Skeletal muscle cell (primary cell): ENCODE measurements around the gene NOTO.
"Not testable (repeated sequence)": the region's sequence is repeated elsewhere in the genome, so short reads cannot be mapped to it uniquely, and the experiment has no call there.

Experiments used
- DNase-seq: peaks from one replicate; pipeline ENCODE4 v3.0.0-alpha.2; 2010; ENCODE audit warnings: low read depth
- H3K4me3 ChIP-seq: 2 replicates; pipeline ENCODE4 v1.5.1; 2011; ENCODE audit warnings: low read depth, mild to moderate bottlenecking, control low read depth, low read length, moderate library complexity

NOTO gene

DNA sequence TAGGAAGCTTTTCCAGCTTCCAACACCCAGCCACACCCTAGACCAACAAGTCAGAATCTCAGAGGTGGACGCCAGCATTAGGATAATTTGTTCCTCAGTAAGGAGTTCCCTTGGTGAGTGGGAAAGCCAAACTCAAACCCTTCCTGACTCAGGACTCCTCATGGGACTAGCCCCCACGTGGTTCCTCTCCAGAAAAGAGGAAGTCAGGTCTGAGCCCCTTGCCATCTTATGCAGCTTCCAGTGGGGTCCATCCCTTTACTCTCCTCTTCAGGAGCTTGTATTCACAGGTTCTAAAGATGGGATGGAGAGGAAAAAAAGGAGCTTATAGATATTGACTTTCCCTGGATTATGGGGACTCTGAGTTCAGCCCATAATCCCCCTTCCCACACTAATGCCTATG, 14.8 kb upstream of the NOTO start:
- DNase-seq: no peak

DNA sequence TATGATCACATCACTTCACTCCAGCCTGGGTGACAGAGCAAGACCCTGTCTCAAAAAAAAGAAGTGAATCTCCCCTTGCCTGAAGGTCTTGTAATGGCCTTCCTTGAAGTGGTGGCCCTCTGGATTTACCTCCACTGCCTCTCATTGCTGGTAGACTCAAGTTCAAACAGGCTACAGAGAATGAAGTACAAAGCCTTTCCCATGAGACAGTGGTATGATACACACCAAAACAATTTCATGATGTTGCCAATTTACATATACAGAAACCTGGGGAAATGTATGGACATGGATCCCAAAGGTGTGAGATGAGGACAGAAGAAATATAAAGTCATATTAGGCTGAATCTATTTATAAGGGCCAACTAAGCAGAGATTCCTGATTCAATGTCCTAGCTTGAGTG, 4.8 kb upstream of the NOTO start:
- no peak for DNase-seq
- H3K4me3 ChIP-seq: no peak overlapping the region

More for the DNA sequence above, 14.8 kb upstream of the NOTO start:
- H3K4me3 ChIP-seq: no peak overlapping the region

DNA sequence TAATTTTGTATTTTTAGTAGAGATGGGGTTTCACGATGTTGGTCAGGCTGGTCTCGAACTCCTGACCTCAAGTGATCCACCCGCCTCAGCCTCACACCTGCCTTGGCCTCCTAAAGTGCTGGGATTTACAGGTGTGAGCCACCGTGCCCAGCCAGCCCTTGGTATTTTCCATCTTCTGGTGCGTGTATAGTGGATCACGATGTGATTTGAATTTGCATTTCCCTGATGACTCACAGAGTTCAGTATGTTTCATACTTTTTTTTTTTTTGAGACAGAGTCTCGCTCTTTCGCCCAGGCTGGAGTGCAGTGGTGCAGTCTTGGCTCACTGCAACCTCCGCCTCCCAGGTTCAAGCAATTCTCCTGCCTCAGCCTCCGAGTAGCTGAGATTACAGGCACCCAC, 2.1 kb upstream of the NOTO start:
- not testable (repeated sequence) for H3K4me3 ChIP-seq, DNase-seq

DNA sequence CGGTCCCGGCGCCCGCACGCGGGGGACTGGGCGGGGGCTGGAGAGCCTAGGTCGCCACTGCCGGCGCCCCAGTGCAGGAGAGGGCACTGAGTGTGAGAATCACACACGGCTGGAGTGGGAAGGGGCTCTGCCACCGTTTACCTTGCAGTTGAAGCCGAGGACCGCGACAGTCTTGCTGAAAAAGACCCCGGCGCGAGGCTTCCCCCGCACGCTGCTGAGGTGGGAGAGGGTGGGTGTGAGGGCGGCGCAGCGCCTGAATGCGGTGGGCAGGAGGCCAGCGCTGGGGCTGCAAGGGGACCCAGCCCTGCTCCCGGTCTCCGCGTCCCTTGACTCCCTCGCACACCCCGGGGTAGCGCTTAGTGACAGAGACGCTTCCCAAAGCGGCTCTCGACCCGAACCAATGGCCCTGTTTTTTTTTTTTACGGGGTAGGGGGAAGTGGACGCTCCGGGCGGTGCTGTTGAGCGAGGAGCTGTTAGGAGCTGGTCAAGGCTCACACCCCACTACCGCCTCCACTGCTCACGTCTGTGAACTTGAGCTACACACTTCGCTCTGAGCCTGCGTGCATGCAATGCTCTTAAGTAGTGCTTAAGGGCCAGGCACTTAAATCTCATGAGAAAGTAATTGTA, 794 bp downstream of the NOTO start:
- H3K4me3 ChIP-seq: no peak overlapping the region
- DNase-seq: no peak

DNA sequence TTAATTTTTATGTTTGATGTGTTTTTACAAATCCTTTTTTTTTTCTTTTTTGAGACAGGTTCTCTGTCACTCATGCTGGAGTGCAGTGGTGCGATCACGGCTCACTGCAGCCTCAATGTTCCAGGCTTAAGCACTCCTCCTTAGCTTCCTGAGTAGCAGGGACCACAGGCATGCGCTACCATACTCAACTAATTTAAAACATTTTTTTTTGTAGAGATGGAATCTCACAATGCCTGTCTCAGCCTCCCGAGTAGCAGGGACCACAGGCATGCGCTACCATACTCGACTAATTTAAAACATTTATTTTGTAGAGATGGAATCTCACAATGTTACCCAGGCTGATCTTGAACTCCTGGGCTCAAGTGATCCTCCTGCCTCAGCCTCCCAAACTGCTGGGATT, 3.2 kb downstream of the NOTO start:
- H3K4me3 ChIP-seq: no peak overlapping the region
- DNase-seq: no peak

DNA sequence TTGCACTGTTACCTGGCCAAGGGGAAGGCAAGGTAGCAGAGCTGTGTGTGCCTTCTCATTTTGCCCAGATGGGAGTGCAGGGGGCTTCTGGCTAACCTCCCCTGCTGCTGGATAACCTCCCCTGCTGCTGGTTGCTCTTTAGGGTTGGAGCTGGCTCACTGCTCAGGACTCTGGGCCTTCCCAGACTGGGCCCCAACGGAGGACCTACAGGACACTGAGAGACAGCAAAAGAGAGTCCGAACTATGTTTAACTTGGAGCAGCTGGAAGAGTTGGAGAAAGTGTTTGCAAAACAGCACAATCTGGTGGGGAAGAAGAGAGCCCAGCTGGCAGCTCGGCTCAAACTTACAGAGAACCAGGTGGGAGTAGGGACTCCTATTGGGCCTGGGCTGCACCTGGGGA, 5.9 kb downstream of the NOTO start:
- no peak for DNase-seq
- no peak overlapping the region for H3K4me3 ChIP-seq

DNA sequence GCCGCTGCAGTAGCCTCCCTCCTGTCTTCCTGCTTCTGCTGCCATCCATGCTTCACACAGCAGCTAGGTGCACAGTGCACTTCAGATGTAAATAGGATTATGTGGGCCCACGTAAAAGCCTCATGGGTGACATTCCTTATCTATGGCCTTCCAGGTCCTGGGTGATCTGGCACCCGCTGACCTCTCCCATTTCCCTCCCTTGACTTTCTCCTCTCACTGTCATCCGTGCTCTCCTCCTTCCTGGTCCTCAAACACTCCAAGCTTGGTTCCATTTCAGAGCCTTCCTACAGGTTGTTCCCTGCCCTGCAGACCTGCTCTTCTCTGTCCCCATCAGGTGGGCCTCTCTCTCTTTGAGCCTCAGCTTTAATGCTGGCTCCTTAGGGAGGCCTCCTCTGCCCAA, 7.6 kb downstream of the NOTO start:
- H3K4me3 ChIP-seq: no peak overlapping the region
- no peak for DNase-seq

DNA sequence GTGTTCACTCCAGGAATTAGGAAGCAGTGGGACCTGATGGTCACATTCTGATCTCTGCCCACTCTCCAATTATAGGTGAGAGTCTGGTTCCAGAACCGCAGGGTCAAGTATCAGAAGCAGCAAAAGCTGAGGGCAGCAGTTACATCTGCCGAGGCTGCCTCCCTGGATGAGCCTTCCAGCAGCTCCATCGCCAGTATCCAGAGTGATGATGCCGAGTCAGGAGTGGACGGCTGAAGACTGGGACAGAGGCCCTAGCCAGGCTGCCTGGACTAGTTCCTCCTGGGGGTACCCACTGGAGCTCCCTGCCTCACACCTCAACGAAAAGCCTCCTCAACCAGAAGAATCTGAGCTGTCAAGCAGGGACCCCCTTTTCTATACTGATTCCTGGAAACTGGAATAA, 8.3 kb downstream of the NOTO start:
- no peak overlapping the region for H3K4me3 ChIP-seq
- no peak for DNase-seq

DNA sequence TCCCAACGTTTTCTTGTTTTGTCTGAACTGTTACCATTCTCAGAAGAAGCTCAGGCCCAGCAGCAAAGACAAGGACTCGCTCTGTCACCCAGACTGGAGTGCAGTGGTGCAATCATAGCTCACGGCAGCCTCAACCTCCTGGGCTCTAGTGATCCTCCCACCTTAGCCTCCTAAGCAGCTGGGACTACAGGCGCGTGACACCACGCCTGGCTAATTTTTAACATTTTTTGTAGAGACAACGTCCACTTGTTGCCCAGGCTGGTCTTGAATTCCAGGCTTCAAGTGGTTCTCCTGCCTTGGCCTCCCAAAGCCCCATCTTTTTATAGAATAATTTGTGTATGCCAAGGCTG, 9.7 kb downstream of the NOTO start:
- H3K4me3 ChIP-seq: no peak overlapping the region
- no peak for DNase-seq

DNA sequence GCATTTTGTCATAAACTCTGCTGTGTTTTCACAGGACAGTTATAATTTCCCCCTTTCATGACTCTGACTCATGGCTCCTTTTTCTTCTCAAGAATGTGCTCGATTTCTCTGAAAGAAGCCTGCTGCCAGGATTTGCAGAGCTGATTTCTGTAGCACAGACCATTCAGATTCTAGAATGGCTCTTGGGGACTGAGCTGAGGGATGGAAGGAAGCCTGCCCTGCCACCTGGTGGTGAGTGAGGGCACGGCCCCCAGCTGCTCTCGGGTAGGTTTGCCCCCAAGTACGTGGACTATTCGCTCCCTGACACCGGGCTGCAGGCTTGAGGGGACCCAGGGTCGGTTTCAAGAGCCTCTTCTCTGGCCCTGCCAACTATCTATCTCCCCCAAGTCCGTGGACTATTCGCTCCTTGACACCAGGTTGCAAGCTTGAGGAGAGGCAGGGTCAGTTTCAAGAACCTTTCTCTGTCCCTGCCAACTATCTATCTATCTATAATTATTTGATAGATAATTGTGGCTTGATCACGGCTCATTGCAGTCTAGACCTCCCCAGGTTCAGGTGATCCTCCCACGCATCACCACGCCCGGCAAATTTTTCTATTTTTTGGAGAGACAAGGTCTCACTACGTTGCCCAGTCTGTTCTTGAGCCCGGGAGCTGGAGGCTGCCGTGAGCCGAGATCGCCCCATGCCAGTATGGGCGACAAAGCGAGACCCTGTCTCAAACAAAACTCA, 10.2 kb downstream of the NOTO start:
- no peak overlapping the region for H3K4me3 ChIP-seq
- DNase-seq: peak; percentile 69

DNA sequence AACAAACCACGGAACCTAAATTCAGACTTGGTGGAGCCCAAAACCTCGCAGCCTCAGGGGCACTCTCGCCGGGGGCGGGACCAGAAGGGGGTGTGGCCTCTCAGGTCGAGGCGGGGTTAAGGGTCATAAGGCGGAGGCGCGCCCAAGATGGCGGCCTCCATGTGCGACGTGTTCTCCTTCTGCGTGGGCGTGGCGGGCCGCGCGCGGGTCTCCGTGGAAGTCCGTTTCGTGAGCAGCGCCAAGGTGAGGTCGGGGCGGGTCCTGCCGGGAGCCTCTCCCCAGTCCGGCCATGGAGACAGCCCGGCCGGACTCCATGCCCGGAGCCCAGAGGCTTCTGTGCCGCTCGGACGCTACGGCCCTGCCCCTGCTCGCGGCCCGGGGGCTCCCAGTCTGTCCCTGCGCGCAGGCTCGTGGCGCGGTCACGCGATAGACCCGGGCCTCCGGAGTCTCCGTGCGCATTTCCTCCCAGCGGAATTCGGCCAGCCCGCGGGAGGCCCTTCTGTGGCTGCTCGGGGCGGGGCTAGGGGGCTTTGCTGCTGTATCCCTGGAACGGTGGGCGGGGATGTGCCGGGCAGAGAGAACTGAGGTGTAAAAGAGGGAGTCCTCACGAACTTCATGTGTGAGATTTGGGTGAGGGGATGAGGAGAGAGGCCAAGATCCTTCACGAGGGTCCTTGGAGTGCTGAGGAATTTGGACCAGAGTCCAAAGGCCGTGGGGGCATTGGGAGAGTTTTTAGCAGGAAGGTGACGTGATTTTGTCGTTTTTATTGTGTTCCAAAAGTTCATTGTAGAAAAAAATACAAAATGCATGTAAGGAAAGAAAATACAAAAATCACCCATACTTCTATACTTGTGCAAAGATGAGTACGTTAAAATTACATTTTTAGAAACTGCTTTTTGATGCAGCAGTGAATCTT, 12.0 kb downstream of the NOTO start, which contains the start of gene SMYD5:
TSS of gene SMYD5 (plus strand) at position 126 of the 916 bp plus-strand sequence. CDS start at position 148, 22 bp downstream.
- DNase-seq: peak; percentile 48
- peak within 1 kb of the TSS; percentile 60 for H3K4me3 ChIP-seq

DNA sequence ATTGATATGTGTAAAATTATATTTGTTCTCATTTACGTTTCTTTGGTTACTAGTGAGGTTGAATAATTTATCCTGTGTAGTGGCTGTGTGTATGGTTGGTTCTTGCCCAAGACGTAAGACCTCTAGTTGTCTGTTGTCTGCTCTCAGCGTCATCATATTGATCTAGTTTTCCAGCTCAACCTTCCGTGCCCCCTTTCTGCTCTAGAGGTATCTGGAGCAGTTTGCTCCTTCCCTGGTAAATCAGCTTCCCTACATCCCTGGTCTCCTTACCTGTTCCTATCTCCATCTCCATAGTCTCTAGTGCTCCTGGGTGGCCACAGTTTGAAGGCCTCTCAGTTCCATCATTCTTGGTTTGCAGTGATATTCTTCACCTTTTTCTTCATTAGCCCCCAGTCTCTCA, 12.9 kb downstream of the NOTO start:
- no peak for DNase-seq
- peak overlapping the region; percentile 60 for H3K4me3 ChIP-seq

DNA sequence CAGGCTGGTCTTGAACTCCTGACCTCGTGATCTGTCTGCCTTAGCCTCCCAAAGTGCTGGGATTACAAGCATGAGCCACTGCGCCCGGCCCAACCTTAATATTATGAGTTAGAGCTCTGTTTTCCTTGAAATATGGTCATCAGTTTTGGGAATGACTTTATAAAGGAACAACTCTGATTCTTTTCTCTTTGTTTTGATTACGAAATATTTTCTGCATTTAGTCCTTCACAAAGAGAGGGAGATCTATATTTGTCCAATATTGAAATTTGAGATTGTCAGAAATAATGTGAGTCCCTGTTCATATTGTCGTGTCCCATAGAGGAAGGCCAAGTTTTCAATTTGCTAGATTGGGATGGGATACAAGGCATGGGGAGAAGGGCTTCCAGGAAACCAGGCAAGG, 14.8 kb downstream of the NOTO start:
- no peak for DNase-seq
- H3K4me3 ChIP-seq: no peak overlapping the region

DNA sequence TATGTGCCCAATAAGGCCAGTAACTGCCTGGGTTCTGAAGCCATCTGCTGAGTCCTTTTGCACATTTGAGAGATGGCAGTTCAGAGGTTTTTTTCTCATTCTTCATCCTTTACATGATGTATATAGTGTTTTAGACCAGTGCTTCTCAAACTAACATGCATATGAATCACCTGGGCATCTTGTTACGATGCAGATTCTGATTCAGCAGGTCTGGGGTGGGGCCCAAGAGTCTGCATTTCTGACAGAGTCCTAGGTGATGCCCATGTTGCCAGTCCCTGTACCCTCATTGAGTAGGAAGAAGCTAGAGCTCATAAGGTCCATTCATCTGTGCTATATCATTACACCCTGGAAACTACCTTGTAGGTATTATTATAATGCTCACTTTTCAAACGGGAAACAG, 15.5 kb downstream of the NOTO start:
- DNase-seq: no peak
- no peak overlapping the region for H3K4me3 ChIP-seq

DNA sequence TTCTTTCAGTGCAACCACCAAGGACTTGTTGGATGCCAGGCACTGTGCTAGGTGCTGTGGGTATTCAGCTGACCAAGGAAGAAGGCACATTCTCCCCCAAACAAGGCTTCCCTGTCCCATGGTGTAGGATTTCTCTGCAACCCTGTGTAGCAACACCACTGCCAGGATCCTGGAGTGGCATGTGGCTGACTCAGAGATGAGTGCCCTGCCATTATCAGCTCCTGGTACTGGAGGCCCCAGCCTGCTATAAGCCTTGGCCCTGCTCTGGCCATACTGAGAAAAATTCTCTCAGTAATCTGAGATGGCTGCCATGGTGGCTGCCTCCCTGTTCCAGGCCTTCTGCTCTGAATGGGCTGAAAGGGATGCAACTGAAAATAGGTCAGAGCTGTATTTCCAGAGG, 15.9 kb downstream of the NOTO start:
- H3K4me3 ChIP-seq: no peak overlapping the region
- DNase-seq: peak; percentile 23

DNA sequence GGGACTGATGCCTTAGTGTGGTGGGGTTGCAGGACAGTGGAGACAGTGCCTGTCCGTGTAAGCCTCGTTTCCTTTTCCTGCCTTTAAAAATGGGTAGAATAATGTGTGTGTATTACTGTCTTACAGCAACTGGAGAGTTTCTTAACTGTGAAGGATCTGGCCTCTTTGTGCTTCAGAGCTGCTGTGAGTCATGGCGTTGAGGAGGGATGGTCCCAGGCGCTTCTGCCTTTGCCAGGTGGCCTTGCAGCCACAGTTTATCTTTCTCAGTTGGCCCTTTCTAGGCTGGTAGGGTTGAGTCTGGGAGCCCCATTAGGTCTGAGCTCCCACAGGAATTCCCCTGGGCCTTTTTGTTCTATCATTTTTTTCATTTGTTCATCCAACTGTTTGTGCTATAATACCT, 21.4 kb downstream of the NOTO start:
- DNase-seq: no peak

DNA sequence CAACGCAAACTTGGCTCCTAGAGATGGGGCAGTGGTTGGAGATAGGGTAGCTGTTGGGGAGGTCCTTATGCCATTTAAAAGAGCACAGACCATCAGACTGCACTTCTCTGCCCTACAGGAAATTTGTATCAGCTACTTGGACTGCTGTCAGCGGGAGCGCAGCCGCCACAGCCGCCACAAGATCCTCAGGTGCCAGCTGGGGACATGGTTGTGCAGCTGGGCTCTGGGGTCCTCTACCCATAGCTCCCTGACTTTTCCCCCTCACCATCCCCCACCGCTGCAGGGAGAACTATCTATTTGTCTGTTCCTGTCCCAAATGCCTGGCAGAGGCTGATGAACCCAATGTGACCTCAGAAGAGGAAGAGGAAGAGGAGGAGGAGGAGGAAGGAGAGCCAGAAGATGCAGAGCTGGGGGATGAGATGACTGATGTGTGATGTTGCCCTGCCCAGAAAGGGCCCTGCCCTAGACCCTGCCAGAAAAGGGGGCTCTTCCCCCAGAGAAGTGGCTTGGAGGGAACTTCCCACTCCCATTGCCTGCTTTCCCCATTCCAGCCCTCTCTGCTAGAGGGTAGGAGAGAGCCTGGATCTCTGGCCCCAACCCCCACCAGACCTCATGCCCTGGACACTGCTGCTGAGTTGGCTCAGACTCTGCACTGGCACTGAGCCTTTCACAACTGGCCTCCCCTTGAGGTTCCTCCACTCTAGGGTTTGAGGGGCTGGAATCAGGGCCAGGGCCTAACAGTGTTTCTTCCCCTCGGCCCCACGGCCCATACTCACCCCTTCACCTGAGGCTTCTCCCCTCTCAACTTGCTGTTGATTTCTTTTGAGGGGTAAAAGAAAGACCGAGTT, 23.4 kb downstream of the NOTO start:
- H3K4me3 ChIP-seq: no peak overlapping the region

More for the DNA sequence above, 21.4 kb downstream of the NOTO start:
- H3K4me3 ChIP-seq: no peak overlapping the region

DNA sequence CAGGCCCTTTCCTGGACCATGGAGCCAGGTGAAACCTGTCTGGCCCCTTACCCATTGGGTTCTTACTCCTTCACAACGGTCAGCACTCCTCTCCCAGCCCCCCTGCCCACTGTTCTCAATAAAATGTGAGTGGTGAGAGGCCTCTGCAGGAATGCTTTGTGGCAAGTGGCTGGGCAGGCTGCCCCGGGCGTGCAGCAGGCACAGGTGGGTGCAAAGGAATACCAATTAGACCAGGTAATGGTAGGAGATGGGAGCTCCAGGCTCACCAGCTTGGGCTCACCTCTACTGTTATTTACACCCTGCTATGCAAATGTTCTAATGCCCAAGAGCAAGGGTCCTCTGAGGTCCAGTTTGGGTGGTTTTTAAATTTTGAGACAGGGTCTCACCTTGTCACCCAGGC, 24.7 kb downstream of the NOTO start:
- H3K4me3 ChIP-seq: no peak overlapping the region
- no peak for DNase-seq

More for the DNA sequence above, 23.4 kb downstream of the NOTO start:
- DNase-seq: no peak

DNA sequence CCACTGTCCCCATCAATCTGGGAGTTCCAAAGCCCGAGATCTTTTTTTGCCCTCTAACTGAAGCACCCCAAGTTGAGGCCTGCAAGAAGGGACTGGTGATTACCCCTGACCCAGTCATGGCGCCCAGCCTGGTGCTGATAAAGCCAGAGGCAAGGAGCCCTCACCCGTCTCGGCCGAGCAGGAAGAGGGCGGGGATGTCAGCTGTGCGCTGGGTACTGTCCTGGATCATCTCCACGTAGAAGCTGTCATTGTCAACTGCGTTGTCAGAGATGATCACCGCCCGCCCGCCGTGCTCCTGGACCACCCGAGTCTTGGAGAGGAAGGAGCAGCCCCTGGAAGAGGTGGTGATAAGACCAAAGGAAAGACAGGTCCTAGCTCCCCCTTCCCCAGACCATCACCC, 26.3 kb downstream of the NOTO start:
- no peak overlapping the region for H3K4me3 ChIP-seq
- DNase-seq: no peak
